GM23338 (cell line): Measurements from ENCODE around the gene ATP9A. TPM values are rescaled to one million over a fixed set of nuclear protein-coding genes. Genes with fewer than 3 reads are reported as not detected.

ENCODE experiments used
- ATAC-seq: fragments of 200-7000 bp; cut with Tn5 transposase; 3 replicates; pipeline ENCODE4 v1.9.1; 2020
- DNase-seq: peaks from one replicate; pipeline ENCODE4 v3.0.0-alpha.2; 2015; ENCODE audit warnings: low spot score
- H2AFZ ChIP-seq: fragments of 200-600 bp; sonication (generic); 2 replicates; pipeline ENCODE4 v1.8.0; 2016; ENCODE audit warnings: antibody characterized with exemption, mild to moderate bottlenecking, moderate library complexity
- H3F3A ChIP-seq: fragments of 200-600 bp; sonication (generic); replicated peaks from 2 replicates; pipeline ENCODE4 v1.8.0; 2017; ENCODE audit warnings: antibody characterized with exemption, mixed run types, low read depth
- H3K27ac ChIP-seq: fragments of 200-600 bp; sonication (generic); 2 replicates; pipeline ENCODE4 v1.6.1; 2016; ENCODE audit warnings: low read depth
- H3K27me3 ChIP-seq: fragments of 200-600 bp; sonication (generic); 2 replicates; pipeline ENCODE4 v1.8.0; 2016; ENCODE audit warnings: mild to moderate bottlenecking, mixed run types, moderate library complexity; ENCODE audit not compliant: insufficient read depth
- H3K36me3 ChIP-seq: fragments of 200-600 bp; sonication (generic); 2 replicates; pipeline ENCODE4 v1.8.0; 2016; ENCODE audit warnings: mild to moderate bottlenecking; ENCODE audit not compliant: insufficient read depth
- H3K4me1 ChIP-seq: fragments of 200-600 bp; sonication (generic); 2 replicates; pipeline ENCODE4 v1.8.0; 2016; ENCODE audit warnings: mild to moderate bottlenecking, moderate library complexity; ENCODE audit not compliant: insufficient read depth
- H3K4me2 ChIP-seq: fragments of 200-600 bp; sonication (generic); 2 replicates; pipeline ENCODE4 v1.7.1; 2017; ENCODE audit warnings: mixed run types
- H3K4me3 ChIP-seq: fragments of 200-600 bp; sonication (generic); 2 replicates; pipeline ENCODE4 v1.6.1; 2016; ENCODE audit warnings: mixed run types
- H3K79me2 ChIP-seq: fragments of 200-600 bp; sonication (generic); replicated peaks from 2 replicates; pipeline ENCODE4 v1.8.0; 2017; ENCODE audit warnings: mild to moderate bottlenecking; ENCODE audit not compliant: insufficient read depth
- H3K9me2 ChIP-seq: fragments of 200-600 bp; sonication (generic); 2 replicates; pipeline ENCODE4 v1.8.0; 2017; ENCODE audit not compliant: insufficient read depth
- H4K20me1 ChIP-seq: fragments of 200-600 bp; sonication (generic); replicated peaks from 2 replicates; pipeline ENCODE4 v1.8.0; 2017; ENCODE audit warnings: mild to moderate bottlenecking; ENCODE audit not compliant: insufficient read depth
- H3K27ac Mint-ChIP-seq: 2 replicates; pipeline ENCODE4 v1.8.0; 2020; ENCODE audit warnings: inconsistent platforms, mild to moderate bottlenecking, moderate library complexity, mixed read lengths
- H3K27me3 Mint-ChIP-seq: 3 replicates; pipeline ENCODE4 v1.8.0; 2022; ENCODE audit warnings: low read depth, mild to moderate bottlenecking, moderate library complexity, mixed read lengths, inconsistent platforms; ENCODE audit not compliant: insufficient read depth, poor library complexity
- H3K36me3 Mint-ChIP-seq: 3 replicates; pipeline ENCODE4 v1.8.0; 2021; ENCODE audit warnings: low read depth, mild to moderate bottlenecking, inconsistent platforms, moderate library complexity, mixed read lengths
- H3K4me1 Mint-ChIP-seq: 3 replicates; pipeline ENCODE4 v1.8.0; 2020; ENCODE audit warnings: mild to moderate bottlenecking, inconsistent platforms, mixed read lengths
- H3K4me3 Mint-ChIP-seq: 3 replicates; pipeline ENCODE4 v1.8.0; 2021; ENCODE audit warnings: moderate library complexity, mild to moderate bottlenecking, inconsistent platforms, mixed read lengths
- H3K9me3 Mint-ChIP-seq: 3 replicates; pipeline ENCODE4 v1.8.0; 2020; ENCODE audit warnings: moderate library complexity, mild to moderate bottlenecking, inconsistent platforms, mixed read lengths
- CREB1 ChIP-seq: fragments of 250-450 bp; sonication (Bioruptor Pico); IDR thresholded peaks from 2 replicates; pipeline ENCODE4 v1.5.0; 2020; ENCODE audit warnings: low read depth, mild to moderate bottlenecking, moderate library complexity
- EZH2 ChIP-seq: fragments of 200-600 bp; sonication (generic); IDR thresholded peaks from one replicate; pipeline ENCODE4 v1.8.0; 2017; ENCODE audit warnings: antibody characterized with exemption, mild to moderate bottlenecking, low read depth; ENCODE audit not compliant: unreplicated experiment
- JUNB ChIP-seq: IDR thresholded peaks from one replicate; pipeline ENCODE4 v1.6.1; 2016; ENCODE audit warnings: antibody characterized with exemption; ENCODE audit not compliant: unreplicated experiment
- POLR2AphosphoS5 ChIP-seq: IDR thresholded peaks from 2 replicates; pipeline ENCODE4 v1.6.1; 2016; ENCODE audit warnings: antibody characterized with exemption, low read depth
- STAT1 ChIP-seq: IDR thresholded peaks from one replicate; pipeline ENCODE4 v1.6.1; 2016; ENCODE audit warnings: antibody characterized with exemption; ENCODE audit not compliant: unreplicated experiment
- ZNF462 ChIP-seq: fragments of 250-450 bp; sonication (Bioruptor Pico); IDR thresholded peaks from 2 replicates; pipeline ENCODE4 v1.5.0; 2020; ENCODE audit warnings: mild to moderate bottlenecking, moderate library complexity
- polyA plus RNA-seq: library from polyadenylated mRNA; unstranded; fragments of >200 nt; fragmentation: Nextera tagmentation; extraction: Ambion mirVana; gene quantifications from 2 replicates; pipeline ENCODE4 v1.2.1, GENCODE V29; 2016
- total RNA-seq: library from RNA; depleted of rRNA; stranded (reverse); fragments of >200 nt; shearing (Covaris generic); gene quantifications from 2 replicates; pipeline ENCODE4 v1.2.3, GENCODE V29; 2014

The ATP9A gene
- total and polyA plus RNA-seq, 2 experiments from 2014 or later, result 0.94 to 5.9 TPM

GRCh38 chr20:51614687-51615086 is 153.5 kb downstream of the ATP9A start (continued):
- TF ChIP-seq ZNF462 (no peak), CREB1 (CRISPR knock-in tag) (no peak), EZH2 (no peak), STAT1 (no peak), JUNB (no peak)

GRCh38 chr20:51613580-51613979 is 154.6 kb downstream of the ATP9A start:
- peaks cover 3% of the 10 kb centered on the region; the same call in 2 of the 3 replicates for H3K4me1 Mint-ChIP-seq
- Histone ChIP-seq H4K20me1 (no peaks in the 10 kb centered on the region), H3F3A (no peaks in the 10 kb centered on the region), H3K4me1 (no peaks in the 10 kb centered on the region), H3K9me2 (no peaks in the 10 kb centered on the region), H3K27ac (no peak overlapping the region), H3K36me3 (no peaks in the 10 kb centered on the region), H3K4me2 (no peak overlapping the region), H2AFZ (no peak overlapping the region), H3K27me3 (no peaks in the 10 kb centered on the region), H3K4me3 (no peak overlapping the region), H3K79me2 (no peaks in the 10 kb centered on the region)
- no peak overlapping the region for H3K27ac Mint-ChIP-seq
- H3K4me3 Mint-ChIP-seq, result no peak overlapping the region
- no peaks in the 10 kb centered on the region for H3K9me3 Mint-ChIP-seq
- no peak for DNase-seq
- H3K27me3 Mint-ChIP-seq, result peaks cover 2% of the 10 kb centered on the region
- no peak for ATAC-seq
- TF ChIP-seq POLR2AphosphoS5, result no peak
- no peak for TF ChIP-seq EZH2
- H3K36me3 Mint-ChIP-seq, result no peaks in the 10 kb centered on the region
